GM12875 (cell line): ENCODE measurements around the gene RFX7.
"Not testable (repeated sequence)": the region's sequence is repeated elsewhere in the genome, so short reads cannot be mapped to it uniquely, and the experiment has no call there.

Experiments used
- H3K4me3 ChIP-seq: one replicate; pipeline ENCODE4 v1.5.1; 2011; ENCODE audit warnings: low read depth, low read length, control low read depth
- CTCF ChIP-seq: IDR thresholded peaks from 2 replicates; pipeline ENCODE4 v1.5.1; 2011; ENCODE audit warnings: low read depth, mild to moderate bottlenecking, control low read depth, inconsistent platforms, low read length, moderate library complexity, borderline replicate concordance; ENCODE audit not compliant: insufficient read depth

The RFX7 gene

GRCh38 chr15:56205061-56205876 is 38.4 kb downstream of the RFX7 start:
- no peak overlapping the region for H3K4me3 ChIP-seq
- TF ChIP-seq CTCF: no peak

- H3K4me3 ChIP-seq: not testable (repeated sequence)
Observed at GRCh38 chr15:56203312-56203922, 40.3 kb downstream of the RFX7 start.

- TF ChIP-seq CTCF: no peak
- no peak overlapping the region for H3K4me3 ChIP-seq
Observed at GRCh38 chr15:56202701-56203100, 41.0 kb downstream of the RFX7 start.

- no peak for TF ChIP-seq CTCF
- no peak overlapping the region for H3K4me3 ChIP-seq
Observed at GRCh38 chr15:56199038-56199437, 44.6 kb downstream of the RFX7 start.

- TF ChIP-seq CTCF: no peak
Observed at GRCh38 chr15:56194035-56194434, 49.6 kb downstream of the RFX7 start.

GRCh38 chr15:56192659-56193442 is 50.8 kb downstream of the RFX7 start:
- no peak for TF ChIP-seq CTCF
- no peak overlapping the region for H3K4me3 ChIP-seq

More at GRCh38 chr15:56194035-56194434, 49.6 kb downstream of the RFX7 start:
- no peak overlapping the region for H3K4me3 ChIP-seq

- no peak overlapping the region for H3K4me3 ChIP-seq
- no peak for TF ChIP-seq CTCF
Observed at GRCh38 chr15:56187665-56188064, 56.0 kb downstream of the RFX7 start.
